K562 (cell line): Measurements from ENCODE around the gene RBM4B. TPM values are rescaled to one million over a fixed set of nuclear protein-coding genes. Genes with fewer than 3 reads are reported as not detected.
A peak's percentile ranks its signal among the peaks of the same experiment; 100 is the strongest.

ENCODE experiments used
- CHD4 ChIP-seq: fragments of 200-600 bp; sonication (generic); IDR thresholded peaks from 3 replicates; pipeline ENCODE4 v1.6.1; 2012; ENCODE audit warnings: low read depth, mild to moderate bottlenecking, mixed read lengths, low read length, inconsistent platforms; ENCODE audit not compliant: insufficient read depth, insufficient replicate concordance, poor library complexity, severe bottlenecking
- E2F3 ChIP-seq: fragments of 250-450 bp; sonication (Bioruptor Pico); IDR thresholded peaks from 2 replicates; pipeline ENCODE4 v1.4.0; 2020; ENCODE audit warnings: mild to moderate bottlenecking
- FOS ChIP-seq: IDR thresholded peaks from 3 replicates; pipeline ENCODE4 v1.6.1; 2011; ENCODE audit not compliant: insufficient read length; ENCODE audit errors: extremely low read depth
- KAT7 ChIP-seq: sonication (generic); formaldehyde crosslinking; IDR thresholded peaks from 2 replicates; pipeline ENCODE4 v1.8.0; 2022; ENCODE audit warnings: missing genetic modification reagents, mild to moderate bottlenecking, borderline replicate concordance
- MITF ChIP-seq: IDR thresholded peaks from 2 replicates; pipeline ENCODE4 v1.6.1; 2014; ENCODE audit warnings: antibody characterized with exemption
- NFIC ChIP-seq: fragments of 450-650 bp; IDR thresholded peaks from 2 replicates; pipeline ENCODE4 v1.6.1; 2017; ENCODE audit warnings: mild to moderate bottlenecking, inconsistent platforms
- NR4A1 ChIP-seq, 2 experiments: fragments of 250-450 bp in 1 of 2; fragments of 450-650 bp in 1 of 2; sonication (Bioruptor Pico) in 1 of 2; IDR thresholded peaks; 2 replicates each; pipeline versions ENCODE4 v1.4.0 to v1.6.1; 2016 to 2020; ENCODE audit warnings: mild to moderate bottlenecking in 2 of 2, missing compliant biosample characterization in 1 of 2, missing genetic modification characterization in 1 of 2, moderate library complexity in 1 of 2
- RNF219 ChIP-seq: fragments of 250-450 bp; sonication (Bioruptor Pico); IDR thresholded peaks from 2 replicates; pipeline ENCODE4 v1.5.0; 2022; ENCODE audit warnings: mild to moderate bottlenecking
- SNAPC5 ChIP-seq: fragments of 250-450 bp; sonication (Bioruptor Pico); IDR thresholded peaks from 2 replicates; pipeline ENCODE4 v1.8.0; 2021; ENCODE audit warnings: moderate library complexity, mild to moderate bottlenecking, inconsistent platforms
- TGIF2 ChIP-seq: sonication (generic); formaldehyde crosslinking; IDR thresholded peaks from 2 replicates; pipeline ENCODE4 v1.8.1; 2022; ENCODE audit warnings: mild to moderate bottlenecking, missing genetic modification reagents, moderate library complexity
- ZMIZ1 ChIP-seq, 2 experiments: fragments of 150-350 bp in 1 of 2; IDR thresholded peaks; 2 replicates each; pipeline ENCODE4 v1.6.1; 2012 to 2016; ENCODE audit warnings: low read depth in 2 of 2, low read length in 2 of 2, mild to moderate bottlenecking in 1 of 2, moderate library complexity in 1 of 2
- ZNF165 ChIP-seq: fragments of 250-450 bp; sonication (Bioruptor Pico); IDR thresholded peaks from 2 replicates; pipeline ENCODE4 v1.4.0; 2020; ENCODE audit warnings: borderline replicate concordance
- ZNF224 ChIP-seq: sonication (generic); formaldehyde crosslinking; IDR thresholded peaks from 2 replicates; pipeline ENCODE4 v1.8.0; 2022; ENCODE audit warnings: mild to moderate bottlenecking, missing genetic modification reagents
- ZNF518B ChIP-seq: fragments of 250-450 bp; sonication (Bioruptor Pico); IDR thresholded peaks from 2 replicates; pipeline ENCODE4 v1.5.0; 2021; ENCODE audit warnings: mild to moderate bottlenecking, moderate library complexity
- ZNF699 ChIP-seq: fragments of 250-450 bp; sonication (Bioruptor Pico); IDR thresholded peaks from 2 replicates; pipeline ENCODE4 v1.8.0; 2021; ENCODE audit warnings: mild to moderate bottlenecking, moderate library complexity; ENCODE audit not compliant: insufficient replicate concordance
- polyA plus RNA-seq, 8 experiments: library from polyadenylated mRNA; depleted of rRNA in 4 of 8; stranded (reverse) in 5 of 8; unstranded in 3 of 8; fragments of >200 nt; fragmentation: Nextera tagmentation in 2 of 8; fragmentation: Illumina TruSeq in 1 of 8; extraction: Ambion mirVana in 2 of 8; extraction: Trizol in 1 of 8; gene quantifications; 2 replicates each; pipeline versions ENCODE4 v1.2.1 to v1.2.3, GENCODE V29; 2011 to 2014; ENCODE audit warnings: inconsistent platforms in 1 of 8, missing spikeins in 1 of 8
- total RNA-seq, 7 experiments: library from RNA; depleted of rRNA in 6 of 7; stranded (reverse); fragments of >200 nt in 6 of 7; fragmentation: Illumina TruSeq in 2 of 7; extraction: Trizol in 2 of 7; gene quantifications; 2 replicates each; pipeline versions ENCODE4 v1.2.1 to v1.2.3, GENCODE V29; 2011 to 2021; ENCODE audit warnings: low replicate concordance in 1 of 7

Gene RBM4B
- total and polyA plus RNA-seq, 9 of the 15 experiments (the other 6 are each of a cell fraction or from before 2014, with no cell fraction given): 14.6 to 39.9 (median 23.3) TPM

GRCh38 chr11:66701432-66702240 lies 23.9 kb upstream of the RBM4B start (continued):
- TF ChIP-seq ZNF165 (CRISPR knock-in tag) (no peak), FOS (no peak), ZNF518B (CRISPR knock-in tag) (no peak), SNAPC5 (CRISPR knock-in tag) (no peak), ZNF224 (CRISPR knock-in tag) (no peak), RNF219 (no peak), KAT7 (CRISPR knock-in tag) (no peak), E2F3 (CRISPR knock-in tag) (no peak), CHD4 (no peak), NFIC (peak; percentile 100), ZMIZ1 (IDR thresholded peaks at IDR 0.05; ENCODE audit: low read depth in 2 of 2, low read length in 2 of 2) (peak in 1 of 2 experiments; percentile 84; a peak in 2 of 4 replicates), NR4A1 (CRISPR knock-in tag; IDR thresholded peaks at IDR 0.05) (no peak), NR4A1 (tag; IDR thresholded peaks at IDR 0.05) (no peak), ZNF699 (CRISPR knock-in tag) (no peak), MITF (no peak), TGIF2 (CRISPR knock-in tag) (no peak)
